H9 (cell line): Measurements from ENCODE around the gene HLA-A. TPM values are rescaled to one million over a fixed set of nuclear protein-coding genes. Genes with fewer than 3 reads are reported as not detected.

ENCODE experiments used
- DNase-seq: peaks from one replicate; pipeline ENCODE4 v3.0.0-alpha.2; 2017
- H2AFZ ChIP-seq: one replicate; pipeline ENCODE4 v1.6.1; 2013; ENCODE audit warnings: mild to moderate bottlenecking, low read length, control low read depth, moderate library complexity
- H2AK5ac ChIP-seq: 2 replicates; pipeline ENCODE4 v1.6.1; 2013; ENCODE audit warnings: low read length, control low read depth, mixed read lengths; ENCODE audit not compliant: insufficient read length
- H2BK120ac ChIP-seq: one replicate; pipeline ENCODE4 v1.6.1; 2013; ENCODE audit warnings: low read depth, mild to moderate bottlenecking, low read length, control low read depth, inconsistent platforms; ENCODE audit not compliant: poor library complexity, severe bottlenecking
- H2BK12ac ChIP-seq: 2 replicates; pipeline ENCODE4 v1.6.1; 2013; ENCODE audit warnings: low read length, control low read depth, mixed read lengths, low read depth; ENCODE audit not compliant: insufficient read length
- H2BK15ac ChIP-seq: 2 replicates; pipeline ENCODE4 v1.6.1; 2013; ENCODE audit warnings: low read depth, low read length, control low read depth
- H2BK20ac ChIP-seq: one replicate; pipeline ENCODE4 v1.6.1; 2013; ENCODE audit warnings: low read depth, mild to moderate bottlenecking, low read length, control low read depth, inconsistent platforms; ENCODE audit not compliant: poor library complexity, severe bottlenecking
- H2BK5ac ChIP-seq: 2 replicates; pipeline ENCODE4 v1.6.1; 2013; ENCODE audit warnings: low read length, control low read depth, mixed read lengths; ENCODE audit not compliant: insufficient read length
- H3K14ac ChIP-seq: 2 replicates; pipeline ENCODE4 v1.6.1; 2013; ENCODE audit warnings: low read length, control low read depth; ENCODE audit not compliant: insufficient read depth
- H3K18ac ChIP-seq: 2 replicates; pipeline ENCODE4 v1.6.1; 2013; ENCODE audit warnings: low read depth, mild to moderate bottlenecking, mixed read lengths, low read length, control low read depth; ENCODE audit not compliant: insufficient read length
- H3K23ac ChIP-seq: 2 replicates; pipeline ENCODE4 v1.6.1; 2013; ENCODE audit warnings: low read length, control low read depth, mixed read lengths, low read depth; ENCODE audit not compliant: insufficient read length
- H3K23me2 ChIP-seq: 2 replicates; pipeline ENCODE4 v1.6.1; 2013; ENCODE audit warnings: low read depth, mild to moderate bottlenecking, mixed read lengths, low read length, control low read depth; ENCODE audit not compliant: insufficient read length, poor library complexity, severe bottlenecking
- H3K27ac ChIP-seq: 2 replicates; pipeline ENCODE4 v1.5.1; 2013; ENCODE audit warnings: low read length, control low read depth, mixed read lengths, low read depth; ENCODE audit not compliant: insufficient read length
- H3K27me3 ChIP-seq: 2 replicates; pipeline ENCODE4 v1.6.1; 2013; ENCODE audit warnings: low read length, control low read depth, inconsistent platforms; ENCODE audit not compliant: insufficient read depth
- H3K4ac ChIP-seq: 2 replicates; pipeline ENCODE4 v1.6.1; 2013; ENCODE audit warnings: low read depth, mild to moderate bottlenecking, control low read depth, inconsistent platforms, low read length, moderate library complexity
- H3K4me1 ChIP-seq: 2 replicates; pipeline ENCODE4 v1.6.1; 2013; ENCODE audit warnings: low read length, control low read depth, inconsistent platforms; ENCODE audit not compliant: insufficient read depth
- H3K4me2 ChIP-seq: 2 replicates; pipeline ENCODE4 v1.6.1; 2013; ENCODE audit warnings: low read length, control low read depth, mixed read lengths; ENCODE audit not compliant: insufficient read length, insufficient read depth
- H3K56ac ChIP-seq: 2 replicates; pipeline ENCODE4 v1.6.1; 2013; ENCODE audit warnings: low read depth, mild to moderate bottlenecking, mixed read lengths, low read length, control low read depth; ENCODE audit not compliant: insufficient read length
- H3K79me1 ChIP-seq: 2 replicates; pipeline ENCODE4 v1.6.1; 2013; ENCODE audit warnings: low read depth, mild to moderate bottlenecking, moderate library complexity, low read length, control low read depth, inconsistent platforms; ENCODE audit not compliant: insufficient read depth, poor library complexity, severe bottlenecking
- H3K79me2 ChIP-seq: 2 replicates; pipeline ENCODE4 v1.6.1; 2013; ENCODE audit warnings: low read length, control low read depth, inconsistent platforms; ENCODE audit not compliant: insufficient read depth
- H3K9ac ChIP-seq: 2 replicates; pipeline ENCODE4 v1.6.1; 2013; ENCODE audit warnings: low read length, control low read depth, mixed read lengths; ENCODE audit not compliant: insufficient read length; ENCODE audit errors: extremely low read depth
- H3K9me3 ChIP-seq: one replicate; pipeline ENCODE4 v1.6.1; 2013; ENCODE audit warnings: low read depth, low read length, inconsistent platforms; ENCODE audit not compliant: control insufficient read depth
- H3T11ph ChIP-seq: one replicate; pipeline ENCODE4 v1.6.1; 2013; ENCODE audit warnings: mild to moderate bottlenecking, low read length, control low read depth, inconsistent platforms
- H4K20me1 ChIP-seq: one replicate; pipeline ENCODE4 v1.6.1; 2013; ENCODE audit not compliant: control insufficient read depth, insufficient read length, insufficient read depth
- H4K5ac ChIP-seq: 2 replicates; pipeline ENCODE4 v1.6.1; 2013; ENCODE audit warnings: low read depth, mild to moderate bottlenecking, mixed read lengths, low read length, control low read depth; ENCODE audit not compliant: insufficient read length
- H4K8ac ChIP-seq: replicated peaks from 2 replicates; pipeline ENCODE4 v1.6.1; 2013; ENCODE audit warnings: low read length, control low read depth, mixed read lengths, low read depth; ENCODE audit not compliant: insufficient read length
- H4K91ac ChIP-seq: 2 replicates; pipeline ENCODE4 v1.6.1; 2013; ENCODE audit warnings: low read depth, mild to moderate bottlenecking, moderate library complexity, mixed read lengths, low read length, control low read depth; ENCODE audit not compliant: insufficient read length
- H3K27ac Mint-ChIP-seq, 3 experiments: 2 replicates in 2 of 3; 3 replicates in 1 of 3; pipeline ENCODE4 v1.8.0; 2020 to 2021; ENCODE audit warnings: mixed read lengths in 3 of 3, mild to moderate bottlenecking in 1 of 3, moderate library complexity in 1 of 3
- H3K27me3 Mint-ChIP-seq: 2 replicates; pipeline ENCODE4 v1.8.0; 2021; ENCODE audit warnings: low read depth, mild to moderate bottlenecking, moderate library complexity, mixed read lengths
- H3K36me3 Mint-ChIP-seq, 3 experiments: 2 replicates in 2 of 3; 3 replicates in 1 of 3; pipeline ENCODE4 v1.8.0; 2020 to 2021; ENCODE audit warnings: low read depth in 3 of 3, mixed read lengths in 3 of 3; ENCODE audit not compliant: insufficient read depth in 1 of 3
- H3K4me1 Mint-ChIP-seq, 2 experiments: 2 replicates each; pipeline ENCODE4 v1.8.0; 2020; ENCODE audit warnings: mixed read lengths in 2 of 2
- H3K4me3 Mint-ChIP-seq, 2 experiments: 2 replicates in 1 of 2; 3 replicates in 1 of 2; pipeline ENCODE4 v1.8.0; 2020 to 2021; ENCODE audit warnings: mild to moderate bottlenecking in 2 of 2, mixed read lengths in 2 of 2, moderate library complexity in 1 of 2
- H3K9me3 Mint-ChIP-seq, 2 experiments: 2 replicates in 1 of 2; 3 replicates in 1 of 2; pipeline ENCODE4 v1.8.0; 2020; ENCODE audit warnings: mild to moderate bottlenecking in 2 of 2, mixed read lengths in 2 of 2, moderate library complexity in 1 of 2
- WGBS: extraction: QIAGEN DNeasy Blood & Tissue Kit; methylation state at CpG from one replicate; pipeline ENCODE4 v1.1.7; 2013; ENCODE audit warnings: missing lambda C conversion rate, low lambda C conversion rate, mixed read lengths; ENCODE audit not compliant: insufficient read length; ENCODE audit errors: extremely low coverage; 5-methylcytosine and 5-hydroxymethylcytosine counted together
- total RNA-seq: library from RNA; stranded (reverse); gene quantifications from 2 replicates; pipeline ENCODE4 v1.2.1, GENCODE V29; 2021
- TF ChIP-seq, protein P1 (sequence below): fragments of 200-600 bp; sonication (generic); conservative IDR thresholded peaks from 3 replicates; pipeline ENCODE4 v1.8.0; 2021; ENCODE audit warnings: antibody characterized with exemption, mild to moderate bottlenecking

Gene HLA-A
- total RNA-seq, 1 experiment from 2014 or later, result 248 TPM

DNA sequence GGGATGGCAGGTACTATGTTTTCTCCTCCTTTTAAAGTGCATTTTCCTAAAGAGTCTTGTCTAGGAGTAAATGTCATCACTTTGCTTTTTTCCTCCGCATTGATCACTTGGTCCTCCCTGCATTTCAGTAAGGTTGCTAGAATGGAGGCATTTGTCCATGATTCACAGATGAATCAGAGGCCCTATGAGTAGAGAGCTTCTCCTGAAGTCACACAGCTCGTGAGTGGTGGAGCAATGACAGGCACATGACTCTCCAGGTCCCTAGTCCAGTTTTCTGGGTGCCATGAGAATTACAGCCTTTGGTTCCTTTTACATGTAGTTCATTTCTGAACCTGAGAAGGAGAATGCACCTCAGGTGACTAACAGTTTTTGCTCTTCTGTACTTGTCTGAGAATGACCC is 50.5 kb downstream of the HLA-A start:
- no peak overlapping the region for H2AK5ac ChIP-seq
- H2BK120ac ChIP-seq, result no peak overlapping the region
- no peaks in the 10 kb centered on the region for H3K4me1 ChIP-seq
- no peak overlapping the region for H4K5ac ChIP-seq
- DNase-seq, result no peak
- no peak overlapping the region for H3K4ac ChIP-seq
- no peak overlapping the region for H2BK5ac ChIP-seq
- H2BK20ac ChIP-seq, result no peak overlapping the region
- TF ChIP-seq, protein P1, sequence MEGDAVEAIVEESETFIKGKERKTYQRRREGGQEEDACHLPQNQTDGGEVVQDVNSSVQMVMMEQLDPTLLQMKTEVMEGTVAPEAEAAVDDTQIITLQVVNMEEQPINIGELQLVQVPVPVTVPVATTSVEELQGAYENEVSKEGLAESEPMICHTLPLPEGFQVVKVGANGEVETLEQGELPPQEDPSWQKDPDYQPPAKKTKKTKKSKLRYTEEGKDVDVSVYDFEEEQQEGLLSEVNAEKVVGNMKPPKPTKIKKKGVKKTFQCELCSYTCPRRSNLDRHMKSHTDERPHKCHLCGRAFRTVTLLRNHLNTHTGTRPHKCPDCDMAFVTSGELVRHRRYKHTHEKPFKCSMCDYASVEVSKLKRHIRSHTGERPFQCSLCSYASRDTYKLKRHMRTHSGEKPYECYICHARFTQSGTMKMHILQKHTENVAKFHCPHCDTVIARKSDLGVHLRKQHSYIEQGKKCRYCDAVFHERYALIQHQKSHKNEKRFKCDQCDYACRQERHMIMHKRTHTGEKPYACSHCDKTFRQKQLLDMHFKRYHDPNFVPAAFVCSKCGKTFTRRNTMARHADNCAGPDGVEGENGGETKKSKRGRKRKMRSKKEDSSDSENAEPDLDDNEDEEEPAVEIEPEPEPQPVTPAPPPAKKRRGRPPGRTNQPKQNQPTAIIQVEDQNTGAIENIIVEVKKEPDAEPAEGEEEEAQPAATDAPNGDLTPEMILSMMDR, result no peak
- H3T11ph ChIP-seq, result no peak overlapping the region
- H2BK12ac ChIP-seq, result no peak overlapping the region
- H3K23me2 ChIP-seq, result no peaks in the 10 kb centered on the region
- H3K79me2 ChIP-seq, result no peaks in the 10 kb centered on the region
- no peak overlapping the region for H3K27ac Mint-ChIP-seq
- H4K91ac ChIP-seq, result no peak overlapping the region
- H3K9ac ChIP-seq, result no peak overlapping the region
- no peak overlapping the region for H3K27ac ChIP-seq
- H3K9me3 Mint-ChIP-seq, result no peaks in the 10 kb centered on the region; a peak in 1 of 5 replicates
- H3K18ac ChIP-seq, result no peak overlapping the region
- no peak overlapping the region for H3K4me3 Mint-ChIP-seq
- H3K27me3 ChIP-seq, result no peaks in the 10 kb centered on the region
- no peaks in the 10 kb centered on the region for H4K20me1 ChIP-seq
- no peak overlapping the region for H4K8ac ChIP-seq
- no peak overlapping the region for H3K14ac ChIP-seq
- H3K4me1 Mint-ChIP-seq, result no peaks in the 10 kb centered on the region; a peak in 1 of 4 replicates
- no peaks in the 10 kb centered on the region for H3K9me3 ChIP-seq
- H2AFZ ChIP-seq, result no peak overlapping the region
- peaks cover 40% of the 10 kb centered on the region for H3K27me3 Mint-ChIP-seq
- no peak overlapping the region for H3K4me2 ChIP-seq
- H3K56ac ChIP-seq, result no peak overlapping the region
- no peaks in the 10 kb centered on the region for H3K36me3 Mint-ChIP-seq
- H2BK15ac ChIP-seq, result no peak overlapping the region
- H3K79me1 ChIP-seq, result no peaks in the 10 kb centered on the region
- no peak overlapping the region for H3K23ac ChIP-seq
- no CpG with 5 or more reads among the region's 2 CpGs for WGBS
